Measurements from ENCODE around the gene CDH15. TPM values are rescaled to one million over a fixed set of nuclear protein-coding genes. Genes with fewer than 3 reads are reported as not detected.
A peak's percentile ranks its signal among the peaks of the same experiment; 100 is the strongest.

CDH15 gene
- total and polyA plus RNA-seq, 9 of the 15 experiments (the other 6 are each of a cell fraction or from before 2014, with no cell fraction given), result 0.07 to 0.18 TPM; not detected in 7

- POLR2A ChIA-PET, result interaction anchor here (0.6 to 1.3 kb wide), 5 partner anchors 73 to 367 kb away, joined by 3 to 6 read pairs (median 4); partner anchors contain the start of genes ACSF3, GALNS and TRAPPC2L
- no peaks in the 10 kb centered on the region for H3K36me3 ChIP-seq (ENCODE audit: control insufficient read depth, insufficient read depth, low read length)
- no peak for FAIRE-seq
- TF ChIP-seq ZNF175 (CRISPR knock-in tag; IDR thresholded peaks at IDR 0.05; ENCODE audit: low read depth), result peak; percentile 32; the same call in 1 of the 2 replicates
- no peak for TF ChIP-seq FOXK1 (CRISPR knock-in tag; IDR thresholded peaks at IDR 0.05; ENCODE audit: borderline replicate concordance)
- TF ChIP-seq ZBTB40 (IDR thresholded peaks at IDR 0.05), result peak; percentile 64; the same call in 1 of the 2 replicates
- TF ChIP-seq ZBTB40 (CRISPR knock-in tag; IDR thresholded peaks at IDR 0.05), result no peak
- TF ChIP-seq ZFX (CRISPR knock-in tag; IDR thresholded peaks at IDR 0.05), result peak; percentile 49; the same call in 1 of the 2 replicates
- peak; percentile 22; the same call in 1 of the 2 replicates for TF ChIP-seq EGR1 (conservative IDR thresholded peaks at IDR 0.05)
- TF ChIP-seq CREB3L1 (IDR thresholded peaks at IDR 0.05; ENCODE audit: borderline replicate concordance, low read depth), result no peak
- TF ChIP-seq NFRKB (IDR thresholded peaks at IDR 0.05; ENCODE audit: low read depth), result peak; percentile 50; the same call in 1 of the 2 replicates
Observed at GRCh38 chr16:89166696-89167424, 4.7 kb upstream of the CDH15 start.

More at GRCh38 chr16:89166696-89167424, 4.7 kb upstream of the CDH15 start:
- CTCF ChIA-PET (ENCODE audit: low intra/inter-chr PET ratio), result interaction anchor here (0.5 to 2.6 kb wide), 7 partner anchors 9 to 430 kb away, joined by 3 to 21 read pairs (median 3); partner anchors contain the start of gene APRT
- H3K9me3 ChIP-seq (replicated peaks; ENCODE audit: control insufficient read depth, insufficient read depth, low read depth, low read length), result no peaks in the 10 kb centered on the region
- no peak overlapping the region for H3K4me3 ChIP-seq
- intact Hi-C loops (cut with micrococcal nuclease) (loop anchor here (10.0 kb wide), 1 partner anchor 192 kb away; the partner anchor contains the start of gene CBFA2T3), in situ Hi-C loops (cut with MboI) (loop anchor here (5.0 kb wide), 1 partner anchor 355 kb away; the partner anchor contains the start of gene APRT)
- no TSS peak for BruUV-seq (replicated peaks)
- peaks cover 18 to 82% of the 10 kb centered on the region in 2 experiments for H3K4me1 ChIP-seq (replicated peaks in 1 of 2; ENCODE audit: control insufficient read depth in 2 of 2, insufficient read depth in 2 of 2, low read length in 2 of 2)
- no peaks in the 10 kb centered on the region for H3K27me3 ChIP-seq (ENCODE audit: control insufficient read depth in 2 of 2, insufficient read depth in 2 of 2, low read length in 2 of 2)
- no peaks in the 10 kb centered on the region for H3K79me2 ChIP-seq (ENCODE audit: control insufficient read depth, insufficient read depth, low read length)
- H3K27ac ChIP-seq (ENCODE audit: extremely low read depth, low read depth, low read length), result peak overlapping the region; percentile 57; the same call in 2 of the 3 replicates
- WGBS (ENCODE audit: insufficient coverage, low coverage, missing lambda C conversion rate), result 32% methylated on average over 13 of the region's 18 CpGs
- H3K9ac ChIP-seq (ENCODE audit: insufficient read depth in 1 of 2, low read depth in 2 of 2, low read length in 2 of 2), result peak overlapping the region; percentile 43 to 80; a peak in 3 of 4 replicates
- no peaks in the 10 kb centered on the region for H3K9me1 ChIP-seq (ENCODE audit: control insufficient read depth, insufficient read depth, low read length)
- 0 out of 2 replicates have a peak, but pooled peaks cover 3% of the 10 kb centered on the region for H4K20me1 ChIP-seq (replicated peaks; ENCODE audit: control insufficient read depth, insufficient read depth, low read length)
- peak overlapping the region; percentile 37 for H3K4me2 ChIP-seq (ENCODE audit: insufficient read depth, low read length)
- 0 out of 3 replicates have a peak, but pooled peaks have one; percentile 4 for ATAC-seq
- peak overlapping the region; percentile 89 for H2AFZ ChIP-seq (ENCODE audit: low read depth, low read length)
- peak; percentile 43 to 57 (median 52) for DNase-seq (ENCODE audit: extremely low read depth in 1 of 4, low spot score in 3 of 4)

Measured in K562 (cell line).